ENCODE measurements around the gene MIER2. TPM values are rescaled to one million over a fixed set of nuclear protein-coding genes. Genes with fewer than 3 reads are reported as not detected.

Gene MIER2
- polyA plus RNA-seq, 1 of the 3 experiments (the other 2 are of a cell fraction), result 15.9 TPM

GRCh38 chr19:371501-372168, 27.0 kb upstream of the MIER2 start:
- no peak overlapping the region for H2AFZ ChIP-seq (ENCODE audit: low read depth)
- no peaks in the 10 kb centered on the region for H4K20me1 ChIP-seq (ENCODE audit: insufficient read depth)
- H3K9me2 ChIP-seq, result no peaks in the 10 kb centered on the region
- H3K27me3 ChIP-seq (ENCODE audit: insufficient read depth), result no peaks in the 10 kb centered on the region; the same call in 1 of the 2 replicates
- H3K36me3 ChIP-seq (replicated peaks in 1 of 2; ENCODE audit: control insufficient read depth in 1 of 2, insufficient read depth in 2 of 2, low read length in 1 of 2), result no peaks in the 10 kb centered on the region
- no peak overlapping the region for H3K4me2 ChIP-seq
- 45% methylated on average over 17 of the region's 17 CpGs for WGBS (ENCODE audit: low lambda C conversion rate)
- H3K4me1 ChIP-seq (ENCODE audit: control insufficient read depth in 1 of 2, insufficient read depth in 2 of 2, low read depth in 1 of 2, low read length in 1 of 2), result peaks cover 0 to 15% of the 10 kb centered on the region in 2 experiments; a peak in 1 of 4 replicates
- no peaks in the 10 kb centered on the region for H3K9me3 ChIP-seq
- ChIA-PET CTCF (interaction anchor here (0.9 to 2.0 kb wide), 5 partner anchors 9 to 139 kb away, joined by 3 to 10 read pairs (median 4); no protein-coding TSS in a partner anchor), POLR2A (no interaction called here)
- H3K9ac ChIP-seq, result no peak overlapping the region
- peak; percentile 72 for DNase-seq
- no peak overlapping the region for H3K4me3 ChIP-seq (ENCODE audit: low read depth in 2 of 2, low read length in 1 of 2)
- no peaks in the 10 kb centered on the region for H3F3A ChIP-seq (replicated peaks; ENCODE audit: insufficient read depth)
- no peak for TF ChIP-seq JUND (IDR thresholded peaks at IDR 0.05)
- TF ChIP-seq RAD21 (IDR thresholded peaks at IDR 0.05; ENCODE audit: low read length), result peak; percentile 44
- TF ChIP-seq GATA2 (CRISPR knock-in tag; IDR thresholded peaks at IDR 0.05), result no peak
- no peak for TF ChIP-seq RCOR1 (IDR thresholded peaks at IDR 0.05; ENCODE audit: low read length)
- H3K79me2 ChIP-seq (ENCODE audit: insufficient read depth), result no peaks in the 10 kb centered on the region
- peak overlapping the region in 1 of 2 experiments; percentile 65; a peak in 2 of 4 replicates for H3K27ac ChIP-seq (ENCODE audit: low read depth in 2 of 2, low read length in 1 of 2)

- H3K9me2 ChIP-seq, result no peaks in the 10 kb centered on the region
- H4K20me1 ChIP-seq (ENCODE audit: insufficient read depth), result no peaks in the 10 kb centered on the region
- H3K4me3 ChIP-seq (ENCODE audit: low read depth in 2 of 2, low read length in 1 of 2), result no peak overlapping the region
- H3K9me3 ChIP-seq, result no peaks in the 10 kb centered on the region
- H3K79me2 ChIP-seq (ENCODE audit: insufficient read depth), result no peaks in the 10 kb centered on the region
- H3K36me3 ChIP-seq (replicated peaks in 1 of 2; ENCODE audit: control insufficient read depth in 1 of 2, insufficient read depth in 2 of 2, low read length in 1 of 2), result no peaks in the 10 kb centered on the region
- no peak overlapping the region for H2AFZ ChIP-seq (ENCODE audit: low read depth)
- no peaks in the 10 kb centered on the region for H3F3A ChIP-seq (replicated peaks; ENCODE audit: insufficient read depth)
- no peak for TF ChIP-seq MXI1 (IDR thresholded peaks at IDR 0.05; ENCODE audit: low read depth, low read length)
- no peak for TF ChIP-seq POLR2AphosphoS5 (IDR thresholded peaks at IDR 0.05; ENCODE audit: low read depth, low read length)
- no peak for TF ChIP-seq JUND (IDR thresholded peaks at IDR 0.05)
- TF ChIP-seq CTCF (IDR thresholded peaks at IDR 0.05), result no peak
- no peak for TF ChIP-seq USF2 (IDR thresholded peaks at IDR 0.05; ENCODE audit: borderline replicate concordance, low read depth, low read length)
- TF ChIP-seq ELF1 (IDR thresholded peaks at IDR 0.05), result no peak
- TF ChIP-seq CHD2 (IDR thresholded peaks at IDR 0.05; ENCODE audit: low read length, partially characterized antibody), result no peak
- no peak for TF ChIP-seq FOXM1 (IDR thresholded peaks at IDR 0.05; ENCODE audit: low read depth)
- no peak for TF ChIP-seq PBX3 (IDR thresholded peaks at IDR 0.05)
- no peak for TF ChIP-seq TAF1 (IDR thresholded peaks at IDR 0.05; ENCODE audit: borderline replicate concordance, low read depth, low read length)
- no peak for TF ChIP-seq YY1 (IDR thresholded peaks at IDR 0.05; ENCODE audit: low read depth)
- TF ChIP-seq RAD21 (IDR thresholded peaks at IDR 0.05; ENCODE audit: low read length), result no peak
- no peak for TF ChIP-seq RXRA (IDR thresholded peaks at IDR 0.05; ENCODE audit: borderline replicate concordance, low read depth)
- TF ChIP-seq TEAD4 (IDR thresholded peaks at IDR 0.05; ENCODE audit: borderline replicate concordance, insufficient read depth), result no peak
- TF ChIP-seq NFIC (IDR thresholded peaks at IDR 0.05; ENCODE audit: borderline replicate concordance), result no peak
- no peak for TF ChIP-seq TCF12 (IDR thresholded peaks at IDR 0.05)
- TF ChIP-seq GATA2 (CRISPR knock-in tag; IDR thresholded peaks at IDR 0.05), result no peak
- no peak for TF ChIP-seq ZBTB33 (IDR thresholded peaks at IDR 0.05; ENCODE audit: borderline replicate concordance, low read depth)
- TF ChIP-seq EZH2phosphoT487 (IDR thresholded peaks at IDR 0.05; ENCODE audit: borderline replicate concordance, low read depth), result no peak
- peaks cover 0 to 15% of the 10 kb centered on the region in 2 experiments; a peak in 1 of 4 replicates for H3K4me1 ChIP-seq (ENCODE audit: control insufficient read depth in 1 of 2, insufficient read depth in 2 of 2, low read depth in 1 of 2, low read length in 1 of 2)
- H3K27ac ChIP-seq (ENCODE audit: low read depth in 2 of 2, low read length in 1 of 2), result no peak overlapping the region
- DNase-seq, result no peak
- 82% methylated on average over 34 of the region's 43 CpGs for WGBS (ENCODE audit: low lambda C conversion rate)
- H3K9ac ChIP-seq, result no peak overlapping the region
- H3K4me2 ChIP-seq, result no peak overlapping the region
- CTCF ChIA-PET, result interaction anchor here (0.9 to 2.0 kb wide), 4 partner anchors 8 to 140 kb away, joined by 4 to 10 read pairs (median 6); no protein-coding TSS in a partner anchor
- POLR2A ChIA-PET, result no interaction called here
- H3K27me3 ChIP-seq (ENCODE audit: insufficient read depth), result no peaks in the 10 kb centered on the region; the same call in 1 of the 2 replicates
Observed at GRCh38 chr19:370641-371330, 26.2 kb upstream of the MIER2 start.
